Measurements from ENCODE around the gene EIF4E. TPM values are rescaled to one million over a fixed set of nuclear protein-coding genes. Genes with fewer than 3 reads are reported as not detected.

EIF4E gene, protein sequence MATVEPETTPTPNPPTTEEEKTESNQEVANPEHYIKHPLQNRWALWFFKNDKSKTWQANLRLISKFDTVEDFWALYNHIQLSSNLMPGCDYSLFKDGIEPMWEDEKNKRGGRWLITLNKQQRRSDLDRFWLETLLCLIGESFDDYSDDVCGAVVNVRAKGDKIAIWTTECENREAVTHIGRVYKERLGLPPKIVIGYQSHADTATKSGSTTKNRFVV
- 69.2 to 134 TPM (median 79.7 TPM) in 5 replicates for total RNA-seq (2022; extraction: Qiagen RNA extraction)

DNA sequence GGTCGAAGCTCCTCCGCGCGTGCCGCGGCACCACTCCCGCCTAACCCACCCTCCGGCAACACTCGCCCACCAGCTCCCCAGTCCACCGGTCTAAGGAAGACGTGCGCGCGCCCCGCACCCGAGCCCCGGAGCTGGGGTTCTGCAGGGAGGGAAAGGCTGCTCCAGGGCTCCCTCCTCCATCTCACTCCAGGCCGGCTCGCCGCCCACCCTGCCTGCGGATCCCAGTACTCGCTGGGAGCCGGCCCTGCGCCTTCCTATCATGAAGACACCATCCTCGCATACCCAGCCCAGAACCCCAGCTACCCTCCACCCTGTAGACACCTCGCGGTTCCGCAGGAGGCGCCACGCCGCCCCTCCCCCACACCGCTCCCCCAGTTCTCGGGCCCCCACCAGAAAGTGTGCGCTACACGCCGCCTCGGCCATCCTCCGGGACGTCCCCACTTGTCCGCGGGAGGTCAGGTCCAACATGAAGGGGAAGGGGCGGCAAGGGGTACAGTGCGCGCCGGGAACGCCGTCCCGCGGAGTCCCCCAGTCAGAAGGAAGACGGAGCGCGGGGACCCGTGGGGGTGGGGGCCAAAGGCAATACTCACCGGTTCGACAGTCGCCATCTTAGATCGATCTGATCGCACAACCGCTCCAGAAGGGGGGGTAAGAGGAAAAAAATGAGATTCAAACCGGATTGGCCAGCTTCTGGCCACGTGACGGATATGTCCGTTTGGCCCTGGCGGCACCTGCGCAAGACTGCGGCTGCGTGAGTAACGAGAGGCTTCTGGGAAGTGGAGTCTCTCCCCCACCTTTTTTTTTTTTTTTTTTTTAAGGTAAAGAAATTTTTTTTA is at the start of gene EIF4E:
Gene EIF4E, minus strand, starts transcription at position 629 of the 836 bp plus-strand sequence. Its CDS starts 21 bp downstream, at position 608.

Other genes starting within 250 kb of the EIF4E start
- gene METAP1, start 66.6 kb upstream of the EIF4E start, total RNA-seq (2022; extraction: Qiagen RNA extraction): 43.2 to 52.4 TPM (median 47.9 TPM) in 5 replicates
- 108 to 128 TPM (median 112 TPM) in 5 replicates for gene ADH5, start 159.7 kb upstream of the EIF4E start, total RNA-seq (2022; extraction: Qiagen RNA extraction)
- not detected in 5 replicates for gene ADH4, start 215.2 kb upstream of the EIF4E start, total RNA-seq (2022; extraction: Qiagen RNA extraction)

Measured in A549 treated with Mapracorat at 1 μM for 4 hours (cell line).